Suprapubic skin (tissue), 4 donors: ENCODE measurements around the gene CCDC39. TPM values are rescaled to one million over a fixed set of nuclear protein-coding genes. Genes with fewer than 3 reads are reported as not detected.

Experiments used
- DNase-seq, 2 donors: peaks; one replicate each; pipeline ENCODE4 v3.0.0-alpha.2; 2019; ENCODE audit warnings: low spot score in 2 of 2
- H3K27ac ChIP-seq: fragments of 200-600 bp; sonication (generic); one replicate; pipeline ENCODE4 v1.5.1; 2019
- H3K27me3 ChIP-seq: fragments of 200-600 bp; sonication (generic); one replicate; pipeline ENCODE4 v1.5.1; 2019
- H3K36me3 ChIP-seq: fragments of 200-600 bp; sonication (generic); one replicate; pipeline ENCODE4 v1.5.1; 2019
- H3K4me1 ChIP-seq: fragments of 200-600 bp; sonication (generic); one replicate; pipeline ENCODE4 v1.5.1; 2019
- H3K4me3 ChIP-seq: fragments of 200-600 bp; sonication (generic); one replicate; pipeline ENCODE4 v1.5.1; 2019; ENCODE audit warnings: mild to moderate bottlenecking
- H3K9me3 ChIP-seq: fragments of 200-600 bp; sonication (generic); one replicate; pipeline ENCODE4 v1.5.1; 2019
- EP300 ChIP-seq: sonication (generic); formaldehyde crosslinking; IDR thresholded peaks from one replicate; pipeline ENCODE4 v1.6.1; 2017; ENCODE audit warnings: antibody characterized with exemption
- POLR2A ChIP-seq, 2 donors: fragments of 450-650 bp; IDR thresholded peaks; one replicate each; pipeline ENCODE4 v1.6.1; 2017; ENCODE audit warnings: antibody characterized with exemption in 2 of 2, mild to moderate bottlenecking in 2 of 2, moderate library complexity in 2 of 2
- POLR2AphosphoS5 ChIP-seq, 3 donors: sonication (generic); formaldehyde crosslinking; IDR thresholded peaks; one replicate each; pipeline ENCODE4 v1.6.1; 2017; ENCODE audit warnings: antibody characterized with exemption in 3 of 3
- WGBS: methylation state at CpG from one replicate; pipeline ENCODE4 v1.1.5; 2018; 5-methylcytosine and 5-hydroxymethylcytosine counted together
- total RNA-seq, 4 donors: library from RNA; depleted of rRNA; stranded (reverse); fragments of >200 nt; gene quantifications; one replicate each; pipeline ENCODE4 v1.1.0, GENCODE V29; 2016
- TF ChIP-seq, protein P1 (sequence below), 2 donors: fragments of 200-600 bp in 1 of 2; fragments of 450-650 bp in 1 of 2; sonication (generic) in 1 of 2; IDR thresholded peaks; one replicate each; pipeline ENCODE4 v1.5.1; 2016 to 2019; ENCODE audit warnings: antibody characterized with exemption in 2 of 2, mild to moderate bottlenecking in 1 of 2, moderate library complexity in 1 of 2

Gene CCDC39
- total RNA-seq, 4 donors from 2014 or later: not detected

DNA sequence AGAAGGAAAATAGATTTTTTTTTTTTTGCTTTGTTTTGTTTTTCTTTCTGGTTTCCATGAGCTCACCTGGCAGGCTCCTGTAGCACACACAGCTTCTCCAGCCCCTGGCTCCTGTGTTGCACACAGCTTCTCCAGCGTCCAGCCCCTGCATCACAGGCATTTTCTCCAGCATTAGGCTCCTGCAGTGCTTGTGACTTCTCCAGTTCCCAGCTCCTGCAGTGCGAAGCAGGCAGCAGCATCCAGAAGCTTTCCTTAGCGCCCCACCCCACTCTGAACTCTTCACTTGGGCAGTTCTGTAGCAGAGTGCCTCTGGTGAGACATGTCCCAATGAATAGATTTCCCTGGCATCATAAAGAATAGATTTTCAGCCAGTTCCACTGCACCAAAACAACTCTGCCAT, 5.5 kb upstream of the CCDC39 start:
- Histone ChIP-seq H3K4me1 (peaks cover 6% of the 10 kb centered on the region), H3K4me3 (no peak overlapping the region), H3K27me3 (peaks cover 6% of the 10 kb centered on the region), H3K9me3 (no peaks in the 10 kb centered on the region), H3K36me3 (no peaks in the 10 kb centered on the region), H3K27ac (no peak overlapping the region)
- TF ChIP-seq, protein P1, sequence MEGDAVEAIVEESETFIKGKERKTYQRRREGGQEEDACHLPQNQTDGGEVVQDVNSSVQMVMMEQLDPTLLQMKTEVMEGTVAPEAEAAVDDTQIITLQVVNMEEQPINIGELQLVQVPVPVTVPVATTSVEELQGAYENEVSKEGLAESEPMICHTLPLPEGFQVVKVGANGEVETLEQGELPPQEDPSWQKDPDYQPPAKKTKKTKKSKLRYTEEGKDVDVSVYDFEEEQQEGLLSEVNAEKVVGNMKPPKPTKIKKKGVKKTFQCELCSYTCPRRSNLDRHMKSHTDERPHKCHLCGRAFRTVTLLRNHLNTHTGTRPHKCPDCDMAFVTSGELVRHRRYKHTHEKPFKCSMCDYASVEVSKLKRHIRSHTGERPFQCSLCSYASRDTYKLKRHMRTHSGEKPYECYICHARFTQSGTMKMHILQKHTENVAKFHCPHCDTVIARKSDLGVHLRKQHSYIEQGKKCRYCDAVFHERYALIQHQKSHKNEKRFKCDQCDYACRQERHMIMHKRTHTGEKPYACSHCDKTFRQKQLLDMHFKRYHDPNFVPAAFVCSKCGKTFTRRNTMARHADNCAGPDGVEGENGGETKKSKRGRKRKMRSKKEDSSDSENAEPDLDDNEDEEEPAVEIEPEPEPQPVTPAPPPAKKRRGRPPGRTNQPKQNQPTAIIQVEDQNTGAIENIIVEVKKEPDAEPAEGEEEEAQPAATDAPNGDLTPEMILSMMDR (IDR thresholded peaks at IDR 0.05): no peak
- TF ChIP-seq POLR2A (IDR thresholded peaks at IDR 0.05): no peak
- 20% methylated on average over 3 of the region's 3 CpGs for WGBS
- DNase-seq: no peak

DNA sequence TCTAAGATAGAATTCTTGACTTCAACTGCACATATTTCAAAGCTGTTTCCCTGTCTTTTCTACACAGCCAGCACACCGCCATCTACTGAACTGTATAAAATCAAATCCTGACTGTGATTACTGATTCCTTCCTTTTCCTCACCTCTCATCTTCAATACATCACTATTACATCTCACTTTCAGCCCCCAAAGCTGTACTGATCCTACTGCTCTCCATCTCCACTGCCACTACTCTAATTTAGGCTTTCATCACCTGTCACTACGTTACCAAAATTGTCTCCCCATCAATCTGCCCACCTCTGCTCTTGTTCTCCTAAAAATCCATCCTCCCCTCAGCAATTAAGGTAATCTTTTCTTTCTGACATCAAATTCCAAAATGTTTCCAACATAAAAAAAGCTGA, 4.5 kb upstream of the CCDC39 start:
- H3K9me3 ChIP-seq: no peaks in the 10 kb centered on the region
- H3K36me3 ChIP-seq: no peaks in the 10 kb centered on the region
- H3K4me3 ChIP-seq: no peak overlapping the region
- H3K27me3 ChIP-seq: peaks cover 12% of the 10 kb centered on the region
- TF ChIP-seq, protein P1 (IDR thresholded peaks at IDR 0.05): no peak
- TF ChIP-seq POLR2A (IDR thresholded peaks at IDR 0.05) (no peak), EP300 (no peak), POLR2AphosphoS5 (IDR thresholded peaks at IDR 0.05) (no peak)
- H3K4me1 ChIP-seq: peaks cover 16% of the 10 kb centered on the region
- DNase-seq: no peak
- WGBS: 88% methylated on average over 2 of the region's 2 CpGs
- no peak overlapping the region for H3K27ac ChIP-seq

DNA sequence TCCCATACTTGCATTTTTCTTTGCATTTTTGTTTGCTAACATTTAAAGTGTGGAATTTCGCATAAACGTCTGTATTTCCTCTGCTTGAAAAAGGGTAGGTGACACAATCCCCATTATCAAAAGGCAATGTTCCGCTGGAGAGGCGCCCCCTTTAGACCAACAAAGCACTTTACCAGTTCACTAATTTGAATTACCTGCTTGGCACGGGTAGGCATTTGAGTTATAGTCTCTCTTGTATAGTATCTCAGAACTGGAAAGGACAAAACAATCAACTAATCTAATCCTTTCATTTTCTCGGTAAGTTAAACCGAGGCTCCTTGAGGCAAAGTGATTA, 775 bp upstream of the CCDC39 start:
- H3K27me3 ChIP-seq: peaks cover 22% of the 10 kb centered on the region
- H3K36me3 ChIP-seq: no peaks in the 10 kb centered on the region
- WGBS: 1% methylated on average over 7 of the region's 7 CpGs
- H3K4me3 ChIP-seq: peak overlapping the region; percentile 51
- no peak for TF ChIP-seq POLR2AphosphoS5 (IDR thresholded peaks at IDR 0.05)
- TF ChIP-seq POLR2A (IDR thresholded peaks at IDR 0.05): no peak
- no peak for TF ChIP-seq EP300
- TF ChIP-seq, protein P1 (IDR thresholded peaks at IDR 0.05): no peak
- peaks cover 19% of the 10 kb centered on the region for H3K4me1 ChIP-seq
- DNase-seq: no peak
- H3K27ac ChIP-seq: no peak overlapping the region
- no peaks in the 10 kb centered on the region for H3K9me3 ChIP-seq

DNA sequence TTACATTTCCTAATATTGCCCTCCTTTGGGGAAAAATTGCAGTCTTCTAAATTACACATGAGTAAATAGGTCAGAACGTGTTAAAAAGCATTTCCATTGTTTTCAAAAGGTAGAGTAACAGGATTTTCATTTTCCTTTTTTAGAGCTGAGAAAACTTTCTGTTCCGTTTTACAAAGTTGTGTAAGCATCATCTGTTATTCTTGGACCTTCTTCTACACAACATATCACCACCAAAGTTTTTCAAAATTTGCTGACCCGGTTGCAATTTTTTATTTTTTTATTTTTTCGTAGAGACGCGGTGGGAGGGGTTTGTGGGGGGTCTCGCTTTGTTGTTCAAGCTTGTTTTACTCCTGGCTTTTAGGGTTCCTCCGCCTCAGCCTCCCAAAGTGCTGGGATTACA, 1.1 kb downstream of the CCDC39 start:
- peaks cover 22% of the 10 kb centered on the region for H3K27me3 ChIP-seq
- peaks cover 19% of the 10 kb centered on the region for H3K4me1 ChIP-seq
- TF ChIP-seq POLR2AphosphoS5 (IDR thresholded peaks at IDR 0.05) (no peak), EP300 (no peak), POLR2A (IDR thresholded peaks at IDR 0.05) (no peak)
- TF ChIP-seq, protein P1 (IDR thresholded peaks at IDR 0.05): no peak
- H3K27ac ChIP-seq: no peak overlapping the region
- no peaks in the 10 kb centered on the region for H3K9me3 ChIP-seq
- no peaks in the 10 kb centered on the region for H3K36me3 ChIP-seq
- 22% methylated on average over 8 of the region's 8 CpGs for WGBS
- H3K4me3 ChIP-seq: no peak overlapping the region
- no peak for DNase-seq

DNA sequence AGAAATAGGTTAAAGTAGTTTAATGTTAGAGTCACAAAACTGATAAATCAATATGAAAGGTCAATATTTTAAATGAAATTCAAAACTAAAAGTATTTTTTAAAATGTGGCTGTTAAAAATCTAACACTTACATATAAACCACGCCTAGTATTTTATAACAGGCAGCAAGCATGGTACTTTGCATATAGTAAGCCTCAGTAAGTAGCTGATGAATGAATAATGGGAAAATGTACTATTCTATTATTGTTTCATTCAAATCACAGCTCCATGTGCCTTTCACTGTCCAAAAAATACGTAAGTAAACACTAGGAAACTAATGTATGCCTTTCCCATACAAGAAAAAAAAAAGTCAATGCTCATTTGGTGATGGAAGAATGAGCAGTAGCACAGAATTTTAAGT, 17.8 kb downstream of the CCDC39 start:
- no peak overlapping the region for H3K27ac ChIP-seq
- no peaks in the 10 kb centered on the region for H3K9me3 ChIP-seq
- H3K27me3 ChIP-seq: no peaks in the 10 kb centered on the region
- no peaks in the 10 kb centered on the region for H3K4me1 ChIP-seq
- no peak overlapping the region for H3K4me3 ChIP-seq
- no peak for DNase-seq
- 53% methylated on average over 2 of the region's 2 CpGs for WGBS
- TF ChIP-seq POLR2A (IDR thresholded peaks at IDR 0.05) (no peak), EP300 (no peak), POLR2AphosphoS5 (IDR thresholded peaks at IDR 0.05) (no peak)
- TF ChIP-seq, protein P1 (IDR thresholded peaks at IDR 0.05): no peak
- H3K36me3 ChIP-seq: no peaks in the 10 kb centered on the region
